ENCODE results near the gene PPFIBP2.

The PPFIBP2 gene

GRCh38 chr11:7467652-7468051 lies 46.1 kb upstream of the PPFIBP2 start:
- ChIA-PET CTCF (interaction anchor here (0.6 to 0.8 kb wide), 2 partner anchors 219 to 322 kb away, joined by 3 read pairs; no protein-coding TSS in a partner anchor), POLR2A (no interaction called here)

GRCh38 chr11:7469351-7469865 lies 44.4 kb upstream of the PPFIBP2 start:
- POLR2A ChIA-PET = no interaction called here
- CTCF ChIA-PET = no interaction called here
- Histone ChIP-seq H3K9me3 (ENCODE audit: control insufficient read depth, insufficient read depth, low read depth, low read length) (no peaks in the 10 kb centered on the region), H3K36me3 (ENCODE audit: control insufficient read depth in 2 of 2, insufficient read depth in 1 of 2, low read length in 2 of 2) (peaks cover 0 to 32% of the 10 kb centered on the region in 2 experiments; a peak in 1 of 3 replicates), H3K4me1 (ENCODE audit: control insufficient read depth, insufficient read depth, low read length) (no peaks in the 10 kb centered on the region), H3K27ac (ENCODE audit: extremely low read depth, low read depth, low read length) (no peak overlapping the region), H3K4me3 (ENCODE audit: low read depth, low read length) (no peak overlapping the region)
- TF ChIP-seq ZNF416 (tag by site-specific recombination; IDR thresholded peaks at IDR 0.05) (no peak), ZBTB26 (tag by site-specific recombination; optimal IDR thresholded peaks at IDR 0.05) (no peak), HIC1 (tag by site-specific recombination; IDR thresholded peaks at IDR 0.05) (no peak), ZBTB44 (tag by site-specific recombination; IDR thresholded peaks at IDR 0.05) (no peak)

More at GRCh38 chr11:7467652-7468051, 46.1 kb upstream of the PPFIBP2 start:
- Histone ChIP-seq H3K27ac (ENCODE audit: extremely low read depth, low read depth, low read length) (no peak overlapping the region), H3K9me3 (ENCODE audit: control insufficient read depth, insufficient read depth, low read depth, low read length) (no peaks in the 10 kb centered on the region), H3K36me3 (ENCODE audit: control insufficient read depth in 2 of 2, insufficient read depth in 1 of 2, low read length in 2 of 2) (peaks cover 0 to 35% of the 10 kb centered on the region in 2 experiments; a peak in 1 of 3 replicates), H3K4me1 (ENCODE audit: control insufficient read depth, insufficient read depth, low read length) (no peaks in the 10 kb centered on the region), H3K4me3 (ENCODE audit: low read depth, low read length) (no peak overlapping the region)
- TF ChIP-seq EGR2 (tag by site-specific recombination; IDR thresholded peaks at IDR 0.05; ENCODE audit: low read depth) = no peak
- no peak for TF ChIP-seq ZFP3 (tag by site-specific recombination; IDR thresholded peaks at IDR 0.05; ENCODE audit: low read depth)
- no peak for TF ChIP-seq ZNF843 (tag by site-specific recombination; IDR thresholded peaks at IDR 0.05)
- TF ChIP-seq ZBTB17 (tag by site-specific recombination; IDR thresholded peaks at IDR 0.05) = no peak
- TF ChIP-seq ZNF596 (tag by site-specific recombination; IDR thresholded peaks at IDR 0.05) = no peak
- no peak for TF ChIP-seq ZNF48 (tag by site-specific recombination; IDR thresholded peaks at IDR 0.05)
- TF ChIP-seq HOXA7 (CRISPR knock-in tag; IDR thresholded peaks at IDR 0.05; ENCODE audit: borderline replicate concordance) = no peak
- TF ChIP-seq ZNF837 (tag by site-specific recombination; IDR thresholded peaks at IDR 0.05) = no peak
- no peak for TF ChIP-seq ZBTB7A (tag by site-specific recombination; IDR thresholded peaks at IDR 0.05; ENCODE audit: low read depth)
- TF ChIP-seq ZBTB49 (tag by site-specific recombination; IDR thresholded peaks at IDR 0.05; ENCODE audit: low read depth) = no peak
- TF ChIP-seq ZNF513 (tag by site-specific recombination; IDR thresholded peaks at IDR 0.05) = no peak
- TF ChIP-seq ZNF362 (tag by site-specific recombination; IDR thresholded peaks at IDR 0.05) = no peak
- no peak for TF ChIP-seq ZNF138 (tag by site-specific recombination; IDR thresholded peaks at IDR 0.05; ENCODE audit: borderline replicate concordance)
- TF ChIP-seq ZNF223 (tag by site-specific recombination; IDR thresholded peaks at IDR 0.05) = no peak
- TF ChIP-seq ZNF280C (tag by site-specific recombination; IDR thresholded peaks at IDR 0.05) = no peak
- TF ChIP-seq TRIM28 (IDR thresholded peaks at IDR 0.05; ENCODE audit: borderline replicate concordance, low read length) = no peak
- TF ChIP-seq ZNF391 (tag by site-specific recombination; IDR thresholded peaks at IDR 0.05; ENCODE audit: borderline replicate concordance, low read depth) = no peak

Measured in HEK293 (cell line).